Anterior cingulate cortex (tissue), 58 donors: ENCODE results near the gene H6PD.

Experiments used
- DNase-seq, 58 donors: peaks; one replicate each; lab custom pipeline; 2025; lab: John Stamatoyannopoulos, UW

The H6PD gene

GRCh38 chr1:9234223-9235095 lies at the start of gene H6PD:
H6PD (plus strand) TSS chr1:9234774; CDS start chr1:9244935, 10,161 bp downstream.
- DNase-seq: peak in 49 of 58 donors; percentile 29 to 87 (median 65)

- no peak for DNase-seq
These were observed 48.3 kb upstream of the H6PD start for GRCh38 chr1:9186082-9186859.

GRCh38 chr1:9187004-9187403 lies 47.6 kb upstream of the H6PD start:
- DNase-seq: no peak

- DNase-seq: no peak
These were observed 44.3 kb upstream of the H6PD start for GRCh38 chr1:9190234-9190633.

- DNase-seq: no peak
These were observed 43.3 kb upstream of the H6PD start for GRCh38 chr1:9191231-9191630.

DNA sequence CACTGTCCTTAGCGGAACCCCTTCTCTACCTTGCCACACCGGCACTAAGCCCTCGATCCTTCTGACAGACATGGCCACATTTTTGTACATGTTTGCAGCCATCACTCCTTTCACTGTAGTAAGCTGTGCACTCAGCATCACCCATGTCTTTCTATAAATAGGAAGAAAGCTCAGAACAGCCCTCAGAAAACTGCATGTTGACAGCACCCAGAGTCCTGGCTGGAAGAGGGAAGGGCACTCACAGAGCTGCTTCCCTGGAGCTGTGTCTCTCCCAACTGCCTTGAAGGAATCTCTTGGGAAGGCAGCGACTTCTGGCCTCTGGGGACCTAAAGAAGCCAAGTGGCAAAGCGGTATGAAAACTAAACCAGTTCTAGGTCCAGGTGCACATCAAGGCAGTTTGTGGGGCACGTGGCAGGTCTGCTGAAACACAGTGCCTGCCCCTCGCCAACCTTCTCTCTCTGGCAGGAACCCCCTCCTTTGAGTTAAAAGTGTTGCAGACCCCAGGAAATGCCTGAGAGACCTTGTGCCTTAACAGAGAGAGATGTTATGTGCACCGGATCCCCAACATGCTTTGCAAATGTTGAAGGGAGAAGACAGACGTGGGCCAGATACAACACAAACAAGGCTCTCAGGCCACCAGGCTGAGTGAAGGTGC lies 41.9 kb upstream of the H6PD start:
- no peak for DNase-seq

DNA sequence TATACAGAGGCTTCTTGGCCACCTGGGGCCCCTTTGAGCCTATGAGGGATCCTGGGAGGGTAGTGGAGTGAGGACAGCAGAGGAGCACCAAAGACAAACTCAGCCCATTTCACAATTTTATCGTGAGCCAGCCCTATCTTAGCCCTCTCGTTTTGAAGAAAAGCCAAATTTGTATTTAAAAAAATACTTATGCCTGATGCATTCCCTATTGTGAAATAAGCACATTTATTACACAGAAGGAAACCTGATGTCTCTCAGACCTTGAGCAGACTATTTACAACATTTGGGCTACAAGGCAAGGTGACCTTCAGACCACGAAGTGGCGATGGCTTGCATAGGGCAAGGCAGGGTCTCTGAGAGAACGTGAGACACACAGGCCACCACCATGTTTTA lies 41.3 kb upstream of the H6PD start:
- DNase-seq: no peak

DNA sequence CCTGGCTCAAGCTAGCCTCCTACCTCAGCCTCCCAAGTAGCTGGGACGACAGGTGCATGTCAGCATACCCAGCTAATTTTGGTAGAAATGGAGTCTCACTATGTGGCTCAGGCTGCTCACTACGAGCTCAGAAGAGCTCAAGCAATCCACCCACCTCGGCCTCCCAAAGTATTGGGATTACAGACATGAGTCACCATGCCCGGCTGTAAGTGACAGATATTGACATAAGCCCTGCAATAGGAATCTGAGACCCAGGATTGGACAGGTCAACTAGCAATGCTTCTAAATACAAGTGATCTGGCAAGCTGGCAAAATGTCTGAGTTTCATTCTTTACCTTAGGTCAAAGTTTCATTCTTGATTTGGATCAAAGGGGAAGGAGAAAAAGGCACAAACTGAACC lies 40.5 kb upstream of the H6PD start:
- DNase-seq: no peak

DNA sequence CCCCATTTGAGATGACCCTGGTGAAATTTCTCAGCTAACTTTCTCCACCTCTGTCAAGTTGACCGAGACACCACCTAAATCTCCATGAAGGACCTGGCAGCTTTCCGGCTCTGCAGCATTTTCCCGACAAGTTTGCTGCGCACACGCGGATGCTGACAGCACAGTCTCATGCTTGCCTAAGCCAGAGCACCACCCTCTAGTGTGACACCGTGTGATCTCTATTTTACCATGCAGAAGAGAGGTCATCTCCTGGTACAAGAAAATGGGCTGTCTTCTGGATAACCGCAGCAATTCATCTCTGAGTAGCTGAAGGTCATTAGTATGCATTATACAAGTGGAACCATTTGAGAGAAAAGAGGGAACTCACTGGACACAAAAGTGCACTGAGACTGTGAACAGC lies 38.9 kb upstream of the H6PD start:
- DNase-seq: no peak

- DNase-seq: peak in 53 of 58 donors; percentile 12 to 79 (median 46)
These were observed 38.2 kb upstream of the H6PD start for GRCh38 chr1:9196129-9197040.

GRCh38 chr1:9197186-9198099 lies 37.1 kb upstream of the H6PD start:
- no peak for DNase-seq

- DNase-seq: peak in 15 of 58 donors; percentile 3 to 72 (median 26)
These were observed 35.8 kb upstream of the H6PD start for GRCh38 chr1:9198538-9199361.

- no peak for DNase-seq
These were observed 34.1 kb upstream of the H6PD start for GRCh38 chr1:9200441-9200840.

DNA sequence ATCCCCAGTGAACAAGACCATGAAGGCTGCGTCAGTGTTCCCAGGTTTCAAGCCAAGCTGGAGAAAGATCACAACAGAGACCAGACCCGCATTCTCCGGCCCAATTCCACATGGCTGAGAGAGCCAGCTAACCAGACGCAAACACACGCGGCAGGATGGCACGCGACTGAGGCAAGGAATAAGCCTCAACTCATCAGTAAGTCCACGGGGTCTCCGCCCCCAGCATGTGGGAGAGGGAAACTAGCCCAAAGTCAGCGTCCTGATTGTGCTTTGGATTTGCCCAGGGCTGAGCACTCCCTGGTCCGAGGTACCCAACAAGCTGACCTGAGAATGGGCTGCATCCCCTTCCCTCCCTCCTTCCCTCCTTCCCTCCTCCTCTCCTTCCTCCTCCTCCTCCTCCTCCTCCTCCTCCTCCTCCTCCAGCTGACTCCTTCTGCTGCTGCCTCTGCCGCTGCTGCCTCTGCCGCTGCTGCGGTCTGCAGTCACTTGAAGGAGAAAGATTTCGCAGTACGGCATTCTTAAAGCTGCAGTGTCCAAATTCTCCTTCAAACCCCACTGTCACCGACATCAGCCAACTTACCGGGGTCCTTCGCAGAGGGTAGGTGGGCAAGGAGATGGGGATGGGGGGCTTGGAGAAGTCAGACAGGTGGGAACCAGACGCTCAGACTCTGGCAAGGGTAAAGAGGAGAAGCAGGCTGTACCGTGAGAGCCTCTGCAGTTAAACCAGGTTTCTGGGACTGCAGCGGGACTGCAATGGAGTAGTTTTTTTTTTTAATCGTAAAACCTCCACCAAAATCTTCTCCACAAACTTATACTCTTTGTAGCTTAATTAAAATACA lies 33.0 kb upstream of the H6PD start:
- peak in 13 of 58 donors; percentile 18 to 60 (median 32) for DNase-seq

- no peak for DNase-seq
These were observed 32.2 kb upstream of the H6PD start for GRCh38 chr1:9202240-9202870.

DNA sequence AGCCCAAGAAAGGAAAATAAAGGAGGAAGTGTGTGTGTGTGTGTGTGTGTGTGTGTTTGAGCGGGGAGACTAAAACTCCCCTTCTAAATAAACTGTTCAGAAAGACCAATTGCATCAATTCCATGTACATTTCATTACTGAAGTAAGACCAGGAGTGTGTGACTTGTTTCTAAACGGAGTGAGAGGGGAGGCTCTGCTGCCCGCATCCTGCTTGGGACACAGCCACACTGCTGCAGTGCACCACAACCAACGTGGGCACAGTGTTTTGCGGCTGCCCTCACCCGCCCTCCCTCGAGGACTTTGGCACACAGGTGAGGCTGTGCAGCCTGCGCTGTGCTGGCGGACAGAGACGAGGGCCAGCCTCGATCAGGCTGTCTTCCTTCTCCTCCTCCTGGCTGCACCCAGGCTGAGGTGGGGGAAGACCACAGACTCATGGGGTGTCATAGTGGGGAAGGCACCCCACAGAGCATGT lies 31.0 kb upstream of the H6PD start:
- no peak for DNase-seq
